Lower lobe of right lung (tissue), 2 donors: ENCODE measurements around the gene ENOX1. TPM values are rescaled to one million over a fixed set of nuclear protein-coding genes. Genes with fewer than 3 reads are reported as not detected.

Source experiments
- ATAC-seq, 2 donors: fragments of 200-7000 bp; cut with Tn5 transposase; one replicate each; pipeline ENCODE4 v1.9.1; 2020 to 2022; ENCODE audit warnings: mild to moderate bottlenecking in 2 of 2, moderate library complexity in 2 of 2
- DNase-seq: peaks from one replicate; pipeline ENCODE4 v3.0.0-alpha.2; 2020
- H3K27ac ChIP-seq: fragments of 200-600 bp; one replicate; pipeline ENCODE4 v1.8.0; 2022
- H3K27me3 ChIP-seq: fragments of 200-600 bp; one replicate; pipeline ENCODE4 v1.8.0; 2022; ENCODE audit warnings: low read depth
- H3K36me3 ChIP-seq: fragments of 200-600 bp; one replicate; pipeline ENCODE4 v1.8.0; 2022; ENCODE audit warnings: mild to moderate bottlenecking
- H3K4me1 ChIP-seq: fragments of 200-600 bp; one replicate; pipeline ENCODE4 v1.8.0; 2022
- H3K4me3 ChIP-seq: fragments of 200-600 bp; one replicate; pipeline ENCODE4 v1.8.0; 2022; ENCODE audit warnings: mild to moderate bottlenecking
- H3K9me3 ChIP-seq: fragments of 200-600 bp; one replicate; pipeline ENCODE4 v1.8.0; 2022
- intact Hi-C: fragments of 100-400 bp; cut with DNase I; formaldehyde crosslinking; loops from one replicate; pipeline ENCODE4 v1.11.0; 2022
- total RNA-seq: library from RNA; stranded (reverse); fragmentation: NEBNext Ultra II Directional; extraction: Animal tissue kit (Norgen Biotek cat#: 25700); gene quantifications from one replicate; pipeline ENCODE4 v1.2.1, GENCODE V29; 2021
- TF ChIP-seq, protein P1 (sequence below): fragments of 200-600 bp; IDR thresholded peaks from one replicate; pipeline ENCODE4 v1.8.0; 2022; ENCODE audit warnings: antibody characterized with exemption, mild to moderate bottlenecking
- donor health status: DM: no; HTN: yes; CAD: no; lungs with severe emphysema.

Gene ENOX1
- total RNA-seq, 1 donor from 2014 or later = 2.0 TPM

- ATAC-seq (no peak), DNase-seq (no peak)
- Histone ChIP-seq H3K27me3 (peaks cover 23% of the 10 kb centered on the region), H3K4me1 (peaks cover 19% of the 10 kb centered on the region), H3K4me3 (no peak overlapping the region), H3K27ac (no peak overlapping the region), H3K9me3 (no peaks in the 10 kb centered on the region), H3K36me3 (no peaks in the 10 kb centered on the region)
- intact Hi-C loops = no loop called here
- TF ChIP-seq, protein P1, sequence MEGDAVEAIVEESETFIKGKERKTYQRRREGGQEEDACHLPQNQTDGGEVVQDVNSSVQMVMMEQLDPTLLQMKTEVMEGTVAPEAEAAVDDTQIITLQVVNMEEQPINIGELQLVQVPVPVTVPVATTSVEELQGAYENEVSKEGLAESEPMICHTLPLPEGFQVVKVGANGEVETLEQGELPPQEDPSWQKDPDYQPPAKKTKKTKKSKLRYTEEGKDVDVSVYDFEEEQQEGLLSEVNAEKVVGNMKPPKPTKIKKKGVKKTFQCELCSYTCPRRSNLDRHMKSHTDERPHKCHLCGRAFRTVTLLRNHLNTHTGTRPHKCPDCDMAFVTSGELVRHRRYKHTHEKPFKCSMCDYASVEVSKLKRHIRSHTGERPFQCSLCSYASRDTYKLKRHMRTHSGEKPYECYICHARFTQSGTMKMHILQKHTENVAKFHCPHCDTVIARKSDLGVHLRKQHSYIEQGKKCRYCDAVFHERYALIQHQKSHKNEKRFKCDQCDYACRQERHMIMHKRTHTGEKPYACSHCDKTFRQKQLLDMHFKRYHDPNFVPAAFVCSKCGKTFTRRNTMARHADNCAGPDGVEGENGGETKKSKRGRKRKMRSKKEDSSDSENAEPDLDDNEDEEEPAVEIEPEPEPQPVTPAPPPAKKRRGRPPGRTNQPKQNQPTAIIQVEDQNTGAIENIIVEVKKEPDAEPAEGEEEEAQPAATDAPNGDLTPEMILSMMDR = no peak
Measured at GRCh38 chr13:43782686-43783085, 4.1 kb downstream of the ENOX1 start.

- intact Hi-C loops = no loop called here
- TF ChIP-seq, protein P1 = no peak
- no peak for DNase-seq
- Histone ChIP-seq H3K27ac (no peak overlapping the region), H3K9me3 (no peaks in the 10 kb centered on the region), H3K4me3 (no peak overlapping the region), H3K27me3 (peaks cover 3% of the 10 kb centered on the region), H3K4me1 (peaks cover under 1% of the 10 kb centered on the region), H3K36me3 (no peaks in the 10 kb centered on the region)
- no peak for ATAC-seq
Measured at GRCh38 chr13:43780666-43781065, 6.1 kb downstream of the ENOX1 start.

DNA sequence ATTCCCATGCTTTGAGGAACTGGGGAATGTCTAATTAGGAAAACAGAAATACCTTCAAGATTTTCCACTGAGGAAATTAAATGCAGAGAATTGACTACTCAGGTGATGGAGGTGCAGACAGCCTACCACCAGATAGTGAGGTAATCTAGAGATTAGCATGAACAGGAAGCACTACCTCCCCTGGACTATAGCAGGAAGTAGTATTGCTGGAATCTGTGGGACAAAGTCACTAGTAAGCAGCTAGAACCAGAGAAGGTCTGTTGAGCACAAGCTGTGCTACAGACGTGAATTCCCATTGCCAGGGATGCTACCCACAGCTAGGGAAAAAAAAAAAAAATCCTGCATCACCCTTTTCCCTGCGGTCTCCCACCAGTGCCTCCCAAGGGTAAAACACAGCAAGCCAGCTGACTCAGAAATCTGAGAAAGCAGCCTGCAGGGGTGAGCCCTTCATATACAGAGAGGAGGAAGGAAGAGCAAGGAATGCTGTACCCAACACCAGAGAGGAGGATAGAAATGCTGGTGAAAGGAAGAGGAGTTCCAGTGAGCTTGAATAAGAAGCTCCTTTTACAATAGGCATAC, 10.2 kb downstream of the ENOX1 start:
- H3K27me3 ChIP-seq = no peaks in the 10 kb centered on the region
- no peak overlapping the region for H3K4me3 ChIP-seq
- H3K4me1 ChIP-seq = no peaks in the 10 kb centered on the region
- no peaks in the 10 kb centered on the region for H3K9me3 ChIP-seq
- TF ChIP-seq, protein P1 = no peak
- H3K27ac ChIP-seq = no peak overlapping the region
- H3K36me3 ChIP-seq = no peaks in the 10 kb centered on the region
- intact Hi-C loops = no loop called here
- ATAC-seq (no peak), DNase-seq (no peak)

GRCh38 chr13:43776006-43776405, 10.8 kb downstream of the ENOX1 start:
- H3K27me3 ChIP-seq = no peaks in the 10 kb centered on the region
- no peaks in the 10 kb centered on the region for H3K9me3 ChIP-seq
- no peak overlapping the region for H3K27ac ChIP-seq
- no peak for ATAC-seq
- intact Hi-C loops = no loop called here
- no peak overlapping the region for H3K4me3 ChIP-seq
- no peaks in the 10 kb centered on the region for H3K4me1 ChIP-seq
- no peak for DNase-seq
- no peaks in the 10 kb centered on the region for H3K36me3 ChIP-seq
- TF ChIP-seq, protein P1 = no peak

DNA sequence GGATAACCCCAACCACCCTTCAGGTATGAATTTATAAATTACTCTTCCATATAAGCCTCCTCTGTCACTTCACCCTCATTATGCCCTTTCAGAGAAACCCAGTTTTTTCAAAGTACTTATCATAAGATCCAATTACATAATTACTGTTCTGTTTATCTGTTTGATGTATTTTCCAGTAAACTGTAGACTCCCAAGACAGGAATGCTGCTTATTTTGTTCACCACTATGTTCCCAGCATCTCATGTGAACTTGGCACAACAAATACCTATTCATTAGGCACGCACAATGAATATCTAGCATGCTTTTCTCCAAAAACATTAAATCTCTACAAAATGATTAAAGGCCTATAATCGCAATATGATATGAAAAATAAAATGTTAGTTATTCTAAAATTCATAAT, 13.2 kb downstream of the ENOX1 start:
- Histone ChIP-seq H3K9me3 (no peaks in the 10 kb centered on the region), H3K36me3 (no peaks in the 10 kb centered on the region), H3K27ac (no peak overlapping the region), H3K4me3 (no peak overlapping the region), H3K27me3 (no peaks in the 10 kb centered on the region), H3K4me1 (no peaks in the 10 kb centered on the region)
- TF ChIP-seq, protein P1 = no peak
- ATAC-seq = no peak
- intact Hi-C loops = no loop called here
- no peak for DNase-seq
